Measurements from ENCODE around the gene KCNT2. TPM values are rescaled to one million over a fixed set of nuclear protein-coding genes. Genes with fewer than 3 reads are reported as not detected.
A peak's percentile ranks its signal among the peaks of the same experiment; 100 is the strongest.

The KCNT2 gene
- total and polyA plus RNA-seq, 2 of the 8 experiments (the other 6 are each of a cell fraction or from before 2014, with no cell fraction given): 2.3 to 10.2 TPM

- TF ChIP-seq BRCA1 (IDR thresholded peaks at IDR 0.05; ENCODE audit: low read depth, low read length) (no peak), TCF12 (IDR thresholded peaks at IDR 0.05; ENCODE audit: low read depth, low read length) (0 out of 2 replicates have a peak, but pooled peaks have one; percentile 14), ASH2L (IDR thresholded peaks at IDR 0.05; ENCODE audit: low read length) (peak; percentile 99), CHD2 (IDR thresholded peaks at IDR 0.05; ENCODE audit: low read length) (no peak; the same call in 1 of the 2 replicates), FOSL1 (IDR thresholded peaks at IDR 0.05; ENCODE audit: insufficient read depth, low read depth, low read length) (no peak), ZNF274 (IDR thresholded peaks at IDR 0.05; ENCODE audit: borderline replicate concordance, extremely low read depth, low read length) (no peak), RNF2 (IDR thresholded peaks at IDR 0.05; ENCODE audit: borderline replicate concordance, low read depth, low read length, missing control alignments, poor library complexity, severe bottlenecking) (no peak), CREB1 (IDR thresholded peaks at IDR 0.05) (peak; percentile 58), RBBP5 (IDR thresholded peaks at IDR 0.05; ENCODE audit: borderline replicate concordance, low read depth, low read length) (peak; percentile 98), RFX5 (IDR thresholded peaks at IDR 0.05; ENCODE audit: borderline replicate concordance, low read depth, low read length) (0 out of 2 replicates have a peak, but pooled peaks have one; percentile 13), MAFK (IDR thresholded peaks at IDR 0.05; ENCODE audit: low read depth, low read length) (no peak), HDAC6 (IDR thresholded peaks at IDR 0.05; ENCODE audit: low read depth, low read length) (no peak), POLR2A (IDR thresholded peaks at IDR 0.05; ENCODE audit: control extremely low read depth in 1 of 2, low read depth in 2 of 2, low read length in 2 of 2) (peak; percentile 83 to 99), JUND (IDR thresholded peaks at IDR 0.05; ENCODE audit: low read length) (peak; percentile 52), CEBPB (IDR thresholded peaks at IDR 0.05; ENCODE audit: low read depth, low read length) (peak; percentile 80), NANOG (IDR thresholded peaks at IDR 0.05; ENCODE audit: insufficient read depth, low read depth, low read length, poor library complexity, severe bottlenecking) (no peak), POU5F1 (IDR thresholded peaks at IDR 0.05; ENCODE audit: low read depth, low read length) (no peak), YY1 (IDR thresholded peaks at IDR 0.05; ENCODE audit: low read depth, low read length) (peak; percentile 49)
- TF ChIP-seq, protein P1, sequence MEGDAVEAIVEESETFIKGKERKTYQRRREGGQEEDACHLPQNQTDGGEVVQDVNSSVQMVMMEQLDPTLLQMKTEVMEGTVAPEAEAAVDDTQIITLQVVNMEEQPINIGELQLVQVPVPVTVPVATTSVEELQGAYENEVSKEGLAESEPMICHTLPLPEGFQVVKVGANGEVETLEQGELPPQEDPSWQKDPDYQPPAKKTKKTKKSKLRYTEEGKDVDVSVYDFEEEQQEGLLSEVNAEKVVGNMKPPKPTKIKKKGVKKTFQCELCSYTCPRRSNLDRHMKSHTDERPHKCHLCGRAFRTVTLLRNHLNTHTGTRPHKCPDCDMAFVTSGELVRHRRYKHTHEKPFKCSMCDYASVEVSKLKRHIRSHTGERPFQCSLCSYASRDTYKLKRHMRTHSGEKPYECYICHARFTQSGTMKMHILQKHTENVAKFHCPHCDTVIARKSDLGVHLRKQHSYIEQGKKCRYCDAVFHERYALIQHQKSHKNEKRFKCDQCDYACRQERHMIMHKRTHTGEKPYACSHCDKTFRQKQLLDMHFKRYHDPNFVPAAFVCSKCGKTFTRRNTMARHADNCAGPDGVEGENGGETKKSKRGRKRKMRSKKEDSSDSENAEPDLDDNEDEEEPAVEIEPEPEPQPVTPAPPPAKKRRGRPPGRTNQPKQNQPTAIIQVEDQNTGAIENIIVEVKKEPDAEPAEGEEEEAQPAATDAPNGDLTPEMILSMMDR (IDR thresholded peaks at IDR 0.05; ENCODE audit: control extremely low read depth in 1 of 3, insufficient read depth in 1 of 3, low read depth in 1 of 3, low read length in 3 of 3): peak in 2 of 3 experiments; percentile 4 to 45; a peak in 2 of 4 replicates
Measured at GRCh38 chr1:196608390-196609369, at the start of gene KCNT2 (continued).

Measured in H1 (cell line).